K562 (cell line): ENCODE data around the gene MAP4K4. TPM values are rescaled to one million over a fixed set of nuclear protein-coding genes. Genes with fewer than 3 reads are reported as not detected.

Experiments used
- ARID1B ChIP-seq: fragments of 450-650 bp; IDR thresholded peaks from 2 replicates; pipeline ENCODE4 v1.6.1; 2016; ENCODE audit warnings: antibody characterized with exemption, mild to moderate bottlenecking, inconsistent platforms
- BACH1 ChIP-seq: fragments of 200-800 bp; sonication (Bioruptor generic); IDR thresholded peaks from 2 replicates; pipeline ENCODE4 v1.6.1; 2016; ENCODE audit warnings: missing genetic modification characterization, missing compliant biosample characterization
- C11orf30 ChIP-seq: fragments of 450-650 bp; IDR thresholded peaks from 2 replicates; pipeline ENCODE4 v1.6.1; 2016; ENCODE audit warnings: low read depth, mild to moderate bottlenecking
- CBFA2T2 ChIP-seq: fragments of 450-650 bp; conservative IDR thresholded peaks from 2 replicates; pipeline ENCODE4 v1.6.1; 2017; ENCODE audit warnings: mild to moderate bottlenecking
- DIDO1 ChIP-seq: fragments of 450-650 bp; IDR thresholded peaks from 2 replicates; pipeline ENCODE4 v1.6.1; 2016; ENCODE audit warnings: low read depth, missing biosample characterization, missing genetic modification characterization
- DLX4 ChIP-seq: fragments of 250-450 bp; sonication (Bioruptor Pico); IDR thresholded peaks from 2 replicates; pipeline ENCODE4 v1.6.1; 2021; ENCODE audit warnings: mild to moderate bottlenecking
- DPF2 ChIP-seq: fragments of 450-650 bp; IDR thresholded peaks from 2 replicates; pipeline ENCODE4 v1.6.1; 2016
- ETV5 ChIP-seq: sonication (generic); formaldehyde crosslinking; IDR thresholded peaks from 2 replicates; pipeline ENCODE4 v1.4.0; 2020; ENCODE audit warnings: low read depth, mild to moderate bottlenecking, missing genetic modification reagents
- HNRNPK ChIP-seq: fragments of 200-400 bp; formaldehyde crosslinking; IDR thresholded peaks from one replicate; pipeline ENCODE4 v1.6.1; 2018; ENCODE audit warnings: mild to moderate bottlenecking, low read depth, low read length; ENCODE audit not compliant: poor library complexity, severe bottlenecking
- HNRNPLL ChIP-seq: fragments of 200-400 bp; formaldehyde crosslinking; IDR thresholded peaks from 2 replicates; pipeline ENCODE4 v1.6.1; 2017; ENCODE audit warnings: low read length, low read depth, mild to moderate bottlenecking; ENCODE audit not compliant: poor library complexity, severe bottlenecking
- JUN ChIP-seq, 2 experiments: sonication (generic) in 1 of 2; formaldehyde crosslinking in 1 of 2; IDR thresholded peaks; 2 replicates each; pipeline versions ENCODE4 v1.6.1 to v1.8.0; 2012 to 2022; ENCODE audit warnings: borderline replicate concordance in 2 of 2, mild to moderate bottlenecking in 2 of 2, improper control_type of control experiment in 1 of 2, low read depth in 1 of 2, low read length in 1 of 2, missing genetic modification reagents in 1 of 2
- LCOR ChIP-seq: sonication (generic); formaldehyde crosslinking; IDR thresholded peaks from 2 replicates; pipeline ENCODE4 v1.8.0; 2022; ENCODE audit warnings: mild to moderate bottlenecking, missing genetic modification reagents
- MAFF ChIP-seq: IDR thresholded peaks from 2 replicates; pipeline ENCODE4 v1.6.1; 2012; ENCODE audit warnings: low read length, improper control_type of control experiment
- MAFK ChIP-seq: IDR thresholded peaks from 2 replicates; pipeline ENCODE4 v1.6.1; 2011; ENCODE audit warnings: low read length, improper control_type of control experiment
- NFE2 ChIP-seq: IDR thresholded peaks from 2 replicates; pipeline ENCODE4 v1.6.1; 2014; ENCODE audit warnings: antibody characterized with exemption, low read depth
- NFRKB ChIP-seq: fragments of 450-650 bp; IDR thresholded peaks from 2 replicates; pipeline ENCODE4 v1.6.1; 2016; ENCODE audit warnings: low read depth
- RCOR1 ChIP-seq, 2 experiments: IDR thresholded peaks; 2 replicates each; pipeline ENCODE4 v1.6.1; 2012; ENCODE audit warnings: low read depth in 2 of 2, low read length in 2 of 2, borderline replicate concordance in 1 of 2, improper control_type of control experiment in 1 of 2
- SMAD2 ChIP-seq: fragments of 150-350 bp; IDR thresholded peaks from 2 replicates; pipeline ENCODE4 v1.6.1; 2014; ENCODE audit warnings: low read depth, mild to moderate bottlenecking, low read length
- TCF15 ChIP-seq: fragments of 250-450 bp; sonication (Bioruptor Pico); IDR thresholded peaks from 2 replicates; pipeline ENCODE4 v1.8.0; 2022; ENCODE audit warnings: moderate library complexity, mild to moderate bottlenecking, inconsistent platforms
- TFE3 ChIP-seq: fragments of 450-650 bp; formaldehyde crosslinking; IDR thresholded peaks from 2 replicates; pipeline ENCODE4 v1.4.0; 2020; ENCODE audit warnings: mild to moderate bottlenecking, mixed read lengths
- ZNF316 ChIP-seq: fragments of 450-650 bp; IDR thresholded peaks from 2 replicates; pipeline ENCODE4 v1.6.1; 2016
- ZNF668 ChIP-seq: fragments of 250-450 bp; sonication (Bioruptor Pico); IDR thresholded peaks from 2 replicates; pipeline ENCODE4 v1.8.0; 2022; ENCODE audit warnings: mild to moderate bottlenecking, inconsistent platforms
- ZNF699 ChIP-seq: fragments of 250-450 bp; sonication (Bioruptor Pico); IDR thresholded peaks from 2 replicates; pipeline ENCODE4 v1.8.0; 2021; ENCODE audit warnings: mild to moderate bottlenecking, moderate library complexity; ENCODE audit not compliant: insufficient replicate concordance
- polyA plus RNA-seq, 8 experiments: library from polyadenylated mRNA; depleted of rRNA in 4 of 8; stranded (reverse) in 5 of 8; unstranded in 3 of 8; fragments of >200 nt; fragmentation: Nextera tagmentation in 2 of 8; fragmentation: Illumina TruSeq in 1 of 8; extraction: Ambion mirVana in 2 of 8; extraction: Trizol in 1 of 8; gene quantifications; 2 replicates each; pipeline versions ENCODE4 v1.2.1 to v1.2.3, GENCODE V29; 2011 to 2014; ENCODE audit warnings: inconsistent platforms in 1 of 8, missing spikeins in 1 of 8
- total RNA-seq, 7 experiments: library from RNA; depleted of rRNA in 6 of 7; stranded (reverse); fragments of >200 nt in 6 of 7; fragmentation: Illumina TruSeq in 2 of 7; extraction: Trizol in 2 of 7; gene quantifications; 2 replicates each; pipeline versions ENCODE4 v1.2.1 to v1.2.3, GENCODE V29; 2011 to 2021; ENCODE audit warnings: low replicate concordance in 1 of 7
- TF ChIP-seq, protein P1 (sequence below): sonication (generic); IDR thresholded peaks from 2 replicates; pipeline ENCODE4 v1.6.1; 2016

MAP4K4 gene
- total and polyA plus RNA-seq, 9 of the 15 experiments (the other 6 are each of a cell fraction or from before 2014, with no cell fraction given), result 7.6 to 76.4 (median 50.6) TPM

GRCh38 chr2:101781326-101781725 is 83.8 kb downstream of the MAP4K4 start (continued):
- TF ChIP-seq TFE3 (CRISPR knock-in tag) (no peak), RCOR1 (IDR thresholded peaks at IDR 0.05; ENCODE audit: borderline replicate concordance in 1 of 2, low read depth in 2 of 2, low read length in 2 of 2) (0 out of 4 replicates have a peak, but pooled peaks of 1 of the 2 experiments have one; percentile 27), JUN (IDR thresholded peaks at IDR 0.05; ENCODE audit: borderline replicate concordance, low read depth, low read length) (no peak), JUN (CRISPR knock-in tag; IDR thresholded peaks at IDR 0.05; ENCODE audit: borderline replicate concordance) (no peak), MAFF (peak; percentile 67; the same call in 1 of the 2 replicates), SMAD2 (no peak), C11orf30 (peak; percentile 57; the same call in 1 of the 2 replicates), HNRNPLL (no peak), CBFA2T2 (no peak), ZNF699 (CRISPR knock-in tag) (no peak), DIDO1 (tag) (no peak), ZNF668 (no peak), NFRKB (no peak), HNRNPK (no peak), ZNF316 (peak; percentile 22; the same call in 1 of the 2 replicates), NFE2 (peak; percentile 95), ETV5 (CRISPR knock-in tag) (no peak), MAFK (peak; percentile 63), LCOR (CRISPR knock-in tag) (no peak), ARID1B (0 out of 2 replicates have a peak, but pooled peaks have one; percentile 32), BACH1 (tag) (0 out of 2 replicates have a peak, but pooled peaks have one; percentile 33), TCF15 (CRISPR knock-in tag) (no peak), DLX4 (CRISPR knock-in tag) (no peak), DPF2 (peak; percentile 39; the same call in 1 of the 2 replicates)
- TF ChIP-seq, protein P1, sequence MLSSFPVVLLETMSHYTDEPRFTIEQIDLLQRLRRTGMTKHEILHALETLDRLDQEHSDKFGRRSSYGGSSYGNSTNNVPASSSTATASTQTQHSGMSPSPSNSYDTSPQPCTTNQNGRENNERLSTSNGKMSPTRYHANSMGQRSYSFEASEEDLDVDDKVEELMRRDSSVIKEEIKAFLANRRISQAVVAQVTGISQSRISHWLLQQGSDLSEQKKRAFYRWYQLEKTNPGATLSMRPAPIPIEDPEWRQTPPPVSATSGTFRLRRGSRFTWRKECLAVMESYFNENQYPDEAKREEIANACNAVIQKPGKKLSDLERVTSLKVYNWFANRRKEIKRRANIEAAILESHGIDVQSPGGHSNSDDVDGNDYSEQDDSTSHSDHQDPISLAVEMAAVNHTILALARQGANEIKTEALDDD, result peak; percentile 98
